Activated naive CD4-positive, alpha-beta T cell treated with anti-CD3 and anti-CD28 coated beads for 36 hours (primary cell): Measurements from ENCODE around the gene JAM3. TPM values are rescaled to one million over a fixed set of nuclear protein-coding genes. Genes with fewer than 3 reads are reported as not detected.

Experiments
- CTCF ChIA-PET: fragments of 350-600 bp; sonication (Branson Sonifier 250); formaldehyde crosslinking; loops from one replicate; lab custom pipeline; 2021; ENCODE audit warnings: antibody characterized with exemption; lab: Charles Lee
- DNase-seq: peaks from one replicate; pipeline ENCODE4 v3.0.0-alpha.2; 2020
- H3K27ac Mint-ChIP-seq: one replicate; pipeline ENCODE4 v1.8.0; 2021; ENCODE audit warnings: mild to moderate bottlenecking, mixed read lengths
- H3K27me3 Mint-ChIP-seq: one replicate; pipeline ENCODE4 v1.8.0; 2021; ENCODE audit warnings: low read depth, mixed read lengths
- H3K36me3 Mint-ChIP-seq: one replicate; pipeline ENCODE4 v1.8.0; 2021; ENCODE audit warnings: low read depth, mixed read lengths
- H3K4me1 Mint-ChIP-seq: one replicate; pipeline ENCODE4 v1.8.0; 2021; ENCODE audit warnings: low read depth, mixed read lengths
- H3K4me3 Mint-ChIP-seq: one replicate; pipeline ENCODE4 v1.8.0; 2021; ENCODE audit warnings: mild to moderate bottlenecking, moderate library complexity, mixed read lengths
- H3K9me3 Mint-ChIP-seq: one replicate; pipeline ENCODE4 v1.8.0; 2021; ENCODE audit warnings: mixed read lengths
- intact Hi-C: fragments of 100-400 bp; cut with micrococcal nuclease; formaldehyde crosslinking; loops from one replicate; pipeline ENCODE4 v1.15.1; 2023
- total RNA-seq, 2 experiments: library from RNA; stranded (reverse); gene quantifications; one replicate each; pipeline ENCODE4 v1.2.3, GENCODE V29; 2021

JAM3 gene
- 1 to 10 TPM; 4.0 to 6.4 TPM for total RNA-seq

GRCh38 chr11:134068829-134069425 lies at the start of gene JAM3:
Gene JAM3 (plus strand): TSS chr11:134069072. CDS start chr11:134069084, 12 bp downstream.
- peak; percentile 94 for DNase-seq
- H3K27me3 Mint-ChIP-seq, result no peaks in the 10 kb centered on the region
- peaks cover 11% of the 10 kb centered on the region for H3K4me1 Mint-ChIP-seq
- peaks cover 1% of the 10 kb centered on the region for H3K36me3 Mint-ChIP-seq
- no peaks in the 10 kb centered on the region for H3K9me3 Mint-ChIP-seq
- intact Hi-C loops, result loop anchor here (1.0 to 5.0 kb wide), 3 partner anchors 19 to 68 kb away; no protein-coding TSS in a partner anchor
- CTCF ChIA-PET, result interaction anchor here (0.9 to 4.7 kb wide), 2 partner anchors 19 to 29 kb away, joined by 3 to 26 read pairs; no protein-coding TSS in a partner anchor
- peak within 1 kb of the TSS; percentile 94 for H3K4me3 Mint-ChIP-seq
- H3K27ac Mint-ChIP-seq, result no peak within 1 kb of the TSS

GRCh38 chr11:134019500-134019899 lies 49.4 kb upstream of the JAM3 start:
- no peaks in the 10 kb centered on the region for H3K36me3 Mint-ChIP-seq
- H3K27me3 Mint-ChIP-seq, result peaks cover 6% of the 10 kb centered on the region
- no peak overlapping the region for H3K4me3 Mint-ChIP-seq
- CTCF ChIA-PET, result interaction anchor here (0.6 to 1.6 kb wide), 3 partner anchors 10 to 31 kb away, joined by 3 to 4 read pairs (median 3); no protein-coding TSS in a partner anchor
- H3K4me1 Mint-ChIP-seq, result peaks cover 5% of the 10 kb centered on the region
- intact Hi-C loops, result no loop called here
- H3K27ac Mint-ChIP-seq, result no peak overlapping the region
- H3K9me3 Mint-ChIP-seq, result no peaks in the 10 kb centered on the region
- no peak for DNase-seq

DNA sequence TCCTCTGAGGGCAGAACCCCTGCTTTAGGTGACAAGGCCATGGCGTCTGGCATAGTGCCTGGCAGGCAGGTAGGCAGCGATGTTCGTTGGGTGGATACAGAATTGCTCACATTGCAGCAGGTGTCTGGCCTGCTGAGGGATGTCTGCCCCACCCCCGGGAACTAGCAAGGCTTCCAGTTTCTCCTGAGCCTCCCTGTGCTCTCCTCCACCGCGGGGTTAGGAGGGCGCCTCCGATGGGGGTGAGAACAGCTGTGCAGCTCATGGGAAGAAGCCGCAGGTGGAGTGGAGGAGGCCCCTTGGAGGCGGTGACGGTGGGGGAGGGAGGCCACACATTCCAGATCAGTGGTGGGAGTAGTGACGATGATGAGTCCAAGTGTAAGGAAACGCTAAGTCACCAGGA lies 48.3 kb upstream of the JAM3 start:
- Mint-ChIP-seq H3K9me3 (no peaks in the 10 kb centered on the region), H3K27me3 (peaks cover 6% of the 10 kb centered on the region), H3K4me1 (peaks cover 5% of the 10 kb centered on the region), H3K27ac (no peak overlapping the region), H3K36me3 (no peaks in the 10 kb centered on the region), H3K4me3 (no peak overlapping the region)
- intact Hi-C loops, result no loop called here
- no peak for DNase-seq
- CTCF ChIA-PET, result no interaction called here

DNA sequence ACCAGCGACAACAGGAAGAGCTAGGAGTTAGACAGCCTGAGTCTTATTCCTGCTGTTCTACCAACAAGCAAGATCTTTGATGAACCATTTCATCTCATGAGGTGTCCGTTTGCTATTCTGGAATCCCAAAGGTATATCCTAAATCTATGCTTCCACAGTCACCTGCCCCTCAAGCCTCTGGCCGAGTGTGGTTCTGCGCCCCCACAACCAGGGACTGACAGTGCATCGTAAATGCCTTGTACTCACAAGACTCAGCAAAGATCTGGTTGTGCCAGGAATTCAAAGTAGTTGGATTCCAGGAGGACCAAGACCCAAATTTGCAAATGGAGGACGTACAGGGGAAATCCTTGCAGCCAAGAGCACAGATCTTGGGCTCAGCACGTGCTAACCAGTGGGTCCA lies 47.5 kb upstream of the JAM3 start:
- no peak overlapping the region for H3K4me3 Mint-ChIP-seq
- H3K36me3 Mint-ChIP-seq, result no peaks in the 10 kb centered on the region
- no peak overlapping the region for H3K27ac Mint-ChIP-seq

DNA sequence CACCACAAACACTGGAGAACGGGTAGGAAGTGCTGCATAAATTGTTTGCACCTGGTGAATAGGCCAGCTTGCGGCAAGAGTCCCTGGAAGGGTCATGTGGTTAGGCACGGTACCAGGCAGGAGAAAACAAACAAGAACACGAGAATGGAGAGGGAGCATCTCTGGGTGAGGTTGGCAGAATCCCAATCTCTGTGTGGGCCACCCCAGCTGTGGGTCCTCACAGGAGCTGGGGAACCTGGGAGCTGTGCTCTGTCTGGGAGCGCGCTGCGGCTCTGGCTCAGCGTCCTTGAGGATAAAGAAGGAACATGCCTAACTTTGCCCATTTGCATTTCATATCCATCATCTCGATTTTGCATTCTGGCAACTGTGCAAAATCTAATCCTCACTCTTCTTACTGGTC lies 46.1 kb upstream of the JAM3 start:
- intact Hi-C loops, result no loop called here
- peaks cover 18% of the 10 kb centered on the region for H3K4me1 Mint-ChIP-seq
- CTCF ChIA-PET, result interaction anchor here (0.6 to 1.6 kb wide), 2 partner anchors 28 to 173 kb away, joined by 3 to 7 read pairs; no protein-coding TSS in a partner anchor
- peaks cover 3% of the 10 kb centered on the region for H3K27me3 Mint-ChIP-seq
- no peak overlapping the region for H3K27ac Mint-ChIP-seq
- no peak for DNase-seq
- H3K36me3 Mint-ChIP-seq, result no peaks in the 10 kb centered on the region
- H3K9me3 Mint-ChIP-seq, result no peaks in the 10 kb centered on the region
- H3K4me3 Mint-ChIP-seq, result no peak overlapping the region

More for the DNA sequence above, 47.5 kb upstream of the JAM3 start:
- Mint-ChIP-seq H3K27me3 (peaks cover 3% of the 10 kb centered on the region), H3K9me3 (no peaks in the 10 kb centered on the region), H3K4me1 (peaks cover 5% of the 10 kb centered on the region)
- CTCF ChIA-PET, result no interaction called here
- DNase-seq, result no peak
- intact Hi-C loops, result no loop called here

GRCh38 chr11:134024420-134025081 lies 44.3 kb upstream of the JAM3 start:
- no peaks in the 10 kb centered on the region for H3K36me3 Mint-ChIP-seq
- CTCF ChIA-PET, result interaction anchor here (1.6 kb wide), 1 partner anchor 26 kb away, joined by 7 read pairs; no protein-coding TSS in a partner anchor
- H3K27ac Mint-ChIP-seq, result no peak overlapping the region
- H3K4me1 Mint-ChIP-seq, result peaks cover 30% of the 10 kb centered on the region
- intact Hi-C loops, result no loop called here
- H3K9me3 Mint-ChIP-seq, result no peaks in the 10 kb centered on the region
- H3K27me3 Mint-ChIP-seq, result no peaks in the 10 kb centered on the region
- H3K4me3 Mint-ChIP-seq, result no peak overlapping the region
- DNase-seq, result peak; percentile 26

DNA sequence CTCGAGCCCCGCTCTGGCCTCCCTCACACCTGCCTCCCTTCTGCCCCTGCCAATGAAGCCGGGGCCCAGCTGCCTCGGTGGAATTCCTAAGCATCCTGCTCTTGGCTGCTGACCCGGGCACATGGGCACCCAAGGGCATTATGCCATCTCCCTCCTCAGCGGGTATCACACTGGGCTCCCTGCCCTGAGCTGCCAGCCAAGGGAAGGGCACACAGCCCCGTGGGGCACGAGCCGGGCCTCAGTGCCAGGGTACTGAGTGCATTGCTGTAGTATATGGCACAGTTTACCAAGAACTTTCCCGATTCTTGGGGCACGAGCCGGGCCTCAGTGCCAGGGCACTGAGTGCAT lies 43.8 kb upstream of the JAM3 start:
- H3K4me1 Mint-ChIP-seq, result peaks cover 30% of the 10 kb centered on the region
- CTCF ChIA-PET, result no interaction called here
- no peak overlapping the region for H3K27ac Mint-ChIP-seq
- H3K36me3 Mint-ChIP-seq, result no peaks in the 10 kb centered on the region
- H3K27me3 Mint-ChIP-seq, result no peaks in the 10 kb centered on the region
- H3K4me3 Mint-ChIP-seq, result no peak overlapping the region
- intact Hi-C loops, result no loop called here
- H3K9me3 Mint-ChIP-seq, result no peaks in the 10 kb centered on the region
- DNase-seq, result no peak

DNA sequence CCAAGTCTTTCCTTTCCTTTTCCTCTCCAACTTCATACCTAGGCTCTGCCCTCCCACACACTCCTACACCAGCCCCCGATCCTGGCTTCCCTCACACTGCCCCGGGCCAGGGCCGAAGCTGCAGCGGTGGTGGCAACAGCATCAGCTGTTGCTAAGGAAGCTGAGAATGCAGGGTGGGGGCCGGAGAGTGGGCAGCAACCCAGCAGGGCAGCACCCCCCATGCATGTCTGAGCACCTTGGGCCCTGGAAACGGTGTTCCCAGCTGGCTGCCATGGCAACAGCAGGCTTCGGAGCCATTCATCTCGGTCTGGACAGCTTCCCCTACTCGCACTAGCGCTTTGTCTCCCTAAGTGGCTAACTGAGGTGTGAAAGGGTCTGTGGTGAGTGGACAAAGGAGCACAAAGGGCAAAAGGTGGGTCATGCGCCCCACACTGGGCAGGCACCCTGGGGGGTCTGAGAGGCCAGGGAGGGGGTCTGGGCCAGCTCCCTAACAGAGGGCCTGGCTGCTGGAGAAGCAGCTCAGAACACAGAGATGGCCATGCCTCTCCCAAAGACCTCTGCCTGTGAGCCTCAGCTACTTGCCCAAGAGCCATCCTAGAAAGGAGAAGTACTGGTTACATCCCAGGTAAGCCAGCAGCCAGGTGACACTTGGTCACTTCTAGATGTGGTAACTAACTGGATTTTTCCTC lies 42.1 kb upstream of the JAM3 start:
- intact Hi-C loops, result no loop called here
- DNase-seq, result no peak
- Mint-ChIP-seq H3K4me3 (no peak overlapping the region), H3K27ac (no peak overlapping the region), H3K27me3 (no peaks in the 10 kb centered on the region), H3K9me3 (no peaks in the 10 kb centered on the region), H3K4me1 (peaks cover 24% of the 10 kb centered on the region), H3K36me3 (no peaks in the 10 kb centered on the region)
- CTCF ChIA-PET, result interaction anchor here (1.0 to 1.5 kb wide), 3 partner anchors 18 to 20 kb away, joined by 3 read pairs; no protein-coding TSS in a partner anchor

- intact Hi-C loops, result no loop called here
- Mint-ChIP-seq H3K36me3 (no peaks in the 10 kb centered on the region), H3K9me3 (no peaks in the 10 kb centered on the region), H3K4me1 (peaks cover 28% of the 10 kb centered on the region), H3K27ac (no peak overlapping the region), H3K27me3 (no peaks in the 10 kb centered on the region), H3K4me3 (no peak overlapping the region)
- CTCF ChIA-PET, result interaction anchor here (1.0 to 1.5 kb wide), 3 partner anchors 17 to 20 kb away, joined by 3 read pairs; no protein-coding TSS in a partner anchor
- peak; percentile 38 for DNase-seq
Observed at GRCh38 chr11:134027671-134028070, 41.2 kb upstream of the JAM3 start.

GRCh38 chr11:134028368-134028920 lies 40.4 kb upstream of the JAM3 start:
- no peak overlapping the region for H3K27ac Mint-ChIP-seq
- DNase-seq, result no peak
- H3K27me3 Mint-ChIP-seq, result no peaks in the 10 kb centered on the region
- peaks cover 36% of the 10 kb centered on the region for H3K4me1 Mint-ChIP-seq
- H3K36me3 Mint-ChIP-seq, result no peaks in the 10 kb centered on the region
- H3K4me3 Mint-ChIP-seq, result no peak overlapping the region
- H3K9me3 Mint-ChIP-seq, result no peaks in the 10 kb centered on the region
- intact Hi-C loops, result no loop called here
- CTCF ChIA-PET, result interaction anchor here (1.3 kb wide), 1 partner anchor 19 kb away, joined by 3 read pairs; no protein-coding TSS in a partner anchor

DNA sequence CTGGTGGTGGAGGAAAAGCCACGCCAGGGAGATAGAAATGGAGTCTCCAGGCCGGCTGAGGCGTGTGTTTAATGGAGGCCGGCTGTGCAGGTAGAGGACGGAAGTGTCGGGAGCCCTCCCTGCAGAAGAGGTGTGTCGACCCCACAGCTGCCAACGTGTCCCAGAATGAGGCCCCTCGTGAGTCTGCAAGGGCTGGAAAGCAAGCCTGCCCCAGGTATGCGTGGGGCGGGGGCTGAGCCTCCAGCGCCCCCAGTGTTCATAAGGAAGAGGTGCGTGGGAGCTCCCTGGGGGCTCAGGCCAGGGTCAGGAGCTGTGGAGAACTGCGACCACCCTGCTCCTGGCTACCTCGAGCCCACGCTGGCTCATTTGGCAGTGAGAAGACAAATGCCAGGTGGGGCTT lies 38.0 kb upstream of the JAM3 start:
- DNase-seq, result no peak
- no peaks in the 10 kb centered on the region for H3K27me3 Mint-ChIP-seq
- no peaks in the 10 kb centered on the region for H3K36me3 Mint-ChIP-seq
- CTCF ChIA-PET, result interaction anchor here (1.0 to 1.8 kb wide), 4 partner anchors 9 to 103 kb away, joined by 3 to 8 read pairs (median 4); no protein-coding TSS in a partner anchor
- peaks cover 60% of the 10 kb centered on the region for H3K4me1 Mint-ChIP-seq
- H3K9me3 Mint-ChIP-seq, result no peaks in the 10 kb centered on the region
- H3K27ac Mint-ChIP-seq, result no peak overlapping the region
- intact Hi-C loops, result no loop called here
- no peak overlapping the region for H3K4me3 Mint-ChIP-seq

DNA sequence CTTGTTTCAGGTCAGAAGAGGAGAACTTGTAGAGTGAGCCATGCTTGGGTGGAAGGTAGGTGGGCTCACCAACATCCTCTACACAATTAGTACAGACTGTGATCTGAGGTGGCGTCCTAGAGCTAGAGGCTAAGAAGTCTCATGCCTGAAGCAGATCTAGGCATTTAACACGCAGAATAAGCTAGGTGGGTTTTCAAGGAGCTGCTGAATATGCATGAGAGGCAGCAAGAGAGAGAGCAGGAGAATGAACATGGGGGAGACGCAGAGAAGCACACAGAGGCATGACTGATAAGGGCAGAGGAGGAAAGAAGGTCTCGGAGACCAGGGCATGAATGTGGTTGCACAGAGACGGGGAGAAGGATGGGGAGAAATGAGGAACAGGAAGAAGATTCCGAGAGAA lies 36.8 kb upstream of the JAM3 start:
- Mint-ChIP-seq H3K27ac (no peak overlapping the region), H3K9me3 (no peaks in the 10 kb centered on the region), H3K4me3 (no peak overlapping the region), H3K27me3 (no peaks in the 10 kb centered on the region), H3K36me3 (no peaks in the 10 kb centered on the region), H3K4me1 (peaks cover 63% of the 10 kb centered on the region)
- intact Hi-C loops, result no loop called here
- CTCF ChIA-PET, result interaction anchor here (0.6 to 1.2 kb wide), 2 partner anchors 94 to 109 kb away, joined by 3 to 4 read pairs; no protein-coding TSS in a partner anchor
- DNase-seq, result no peak
